HL-60 (cell line): ENCODE data around the gene TROAP.

ENCODE experiments used
- DNase-seq, 2 experiments: peaks; one replicate each; pipeline ENCODE4 v3.0.0-alpha.2; 2010 to 2020; ENCODE audit warnings: low read depth in 1 of 2, low spot score in 1 of 2
- H3K27ac ChIP-seq: fragments of 250-450 bp; sonication (Bioruptor Pico); replicated peaks from 2 replicates; pipeline ENCODE4 v1.5.1; 2020; ENCODE audit warnings: mild to moderate bottlenecking, moderate library complexity
- H3K27me3 ChIP-seq: fragments of 250-450 bp; sonication (Bioruptor Pico); 2 replicates; pipeline ENCODE4 v1.5.1; 2021; ENCODE audit warnings: mild to moderate bottlenecking, moderate library complexity; ENCODE audit not compliant: insufficient read depth, poor library complexity, severe bottlenecking
- H3K4me3 ChIP-seq: replicated peaks from 2 replicates; pipeline ENCODE4 v1.5.1; 2011; ENCODE audit warnings: mild to moderate bottlenecking, control low read depth, low read length; ENCODE audit not compliant: insufficient read depth
- CTCF ChIP-seq: IDR thresholded peaks from one replicate; pipeline ENCODE4 v1.5.1; 2011; ENCODE audit warnings: low read length, control low read depth, inconsistent platforms; ENCODE audit not compliant: insufficient read depth
- GABPA ChIP-seq: IDR thresholded peaks from 2 replicates; pipeline ENCODE4 v1.6.1; 2012; ENCODE audit warnings: low read depth
- POLR2AphosphoS5 ChIP-seq: IDR thresholded peaks from 2 replicates; pipeline ENCODE4 v1.6.1; 2012; ENCODE audit warnings: low read depth
- REST ChIP-seq: IDR thresholded peaks from 2 replicates; pipeline ENCODE4 v1.6.1; 2012; ENCODE audit warnings: low read depth; ENCODE audit not compliant: insufficient replicate concordance
- SPI1 ChIP-seq: IDR thresholded peaks from 2 replicates; pipeline ENCODE4 v1.6.1; 2012; ENCODE audit warnings: low read depth, mild to moderate bottlenecking, borderline replicate concordance

TROAP gene

GRCh38 chr12:49296836-49297694 lies 26.0 kb upstream of the TROAP start:
- peak in 1 of 2 experiments; percentile 58 for DNase-seq
- TF ChIP-seq POLR2AphosphoS5 (no peak), GABPA (no peak), SPI1 (no peak), REST (no peak), CTCF (no peak)
- Histone ChIP-seq H3K27ac (no peak overlapping the region), H3K27me3 (peaks cover 43% of the 10 kb centered on the region), H3K4me3 (peak overlapping the region; percentile 11)

GRCh38 chr12:49297695-49298060 lies 25.4 kb upstream of the TROAP start:
- TF ChIP-seq GABPA (no peak), POLR2AphosphoS5 (no peak), REST (no peak), CTCF (no peak), SPI1 (no peak)
- Histone ChIP-seq H3K4me3 (no peak overlapping the region), H3K27ac (no peak overlapping the region), H3K27me3 (peaks cover 43% of the 10 kb centered on the region)
- DNase-seq: no peak

- no peak for TF ChIP-seq REST
- TF ChIP-seq CTCF: peak; percentile 14
- no peak for TF ChIP-seq SPI1
- TF ChIP-seq GABPA: no peak
- TF ChIP-seq POLR2AphosphoS5: no peak
- DNase-seq: peak in 1 of 2 experiments; percentile 36
- Histone ChIP-seq H3K4me3 (no peak overlapping the region), H3K27ac (no peak overlapping the region), H3K27me3 (peaks cover 43% of the 10 kb centered on the region)
These were observed 24.9 kb upstream of the TROAP start for GRCh38 chr12:49298160-49298559.
